Epithelial cell of prostate (primary cell): ENCODE data around the gene RCCD1.
"Not testable (repeated sequence)": the region's sequence is repeated elsewhere in the genome, so short reads cannot be mapped to it uniquely, and the experiment has no call there.

Experiments
- DNase-seq: peaks from one replicate; pipeline ENCODE4 v3.0.0-alpha.2; 2011; ENCODE audit warnings: low read depth, low spot score
- H3K27ac ChIP-seq: fragments of 450-650 bp; 2 replicates; pipeline ENCODE4 v1.5.1; 2017; ENCODE audit warnings: mild to moderate bottlenecking

Gene RCCD1

DNA sequence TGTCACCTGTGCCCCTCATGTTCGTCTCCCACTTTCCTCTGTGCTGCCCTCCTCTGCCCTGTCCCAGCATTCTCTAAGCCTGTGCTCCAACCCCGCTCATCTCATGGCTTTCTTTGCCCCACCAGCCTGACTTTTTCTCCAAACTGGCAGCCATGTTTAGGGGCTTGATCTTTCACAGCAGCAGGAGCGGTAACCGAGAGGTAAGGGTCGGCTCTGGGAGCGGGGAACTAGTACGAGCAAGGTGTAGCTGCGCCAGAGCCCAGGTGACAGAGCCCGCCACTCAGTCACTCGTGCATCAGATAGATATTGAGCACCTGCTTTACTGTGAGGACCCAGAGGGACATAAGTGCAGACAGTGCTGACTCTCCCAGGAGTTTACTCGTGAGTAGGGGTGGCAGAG lies 38.2 kb upstream of the RCCD1 start:
- H3K27ac ChIP-seq: no peak overlapping the region
- no peak for DNase-seq

DNA sequence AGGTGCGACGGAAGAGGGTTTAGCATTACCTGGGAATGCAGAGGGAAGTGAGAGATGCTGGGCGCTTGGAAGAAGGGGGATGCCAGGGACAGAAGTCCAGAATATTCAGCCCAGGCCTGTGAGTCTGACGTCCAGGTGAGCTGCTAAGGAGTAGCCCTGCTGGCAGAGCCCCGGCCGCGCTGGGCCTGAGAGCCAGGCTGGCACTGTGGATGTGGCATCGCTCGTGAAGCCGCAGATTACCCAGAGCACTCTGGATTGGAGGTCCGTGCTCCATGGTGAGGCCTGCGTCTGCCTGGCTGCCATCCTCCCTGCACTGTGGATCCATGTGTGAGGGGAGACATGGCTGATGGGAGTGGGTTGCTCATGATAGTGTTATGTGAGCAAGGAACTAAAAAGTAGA lies 37.1 kb upstream of the RCCD1 start:
- no peak for DNase-seq
- H3K27ac ChIP-seq: no peak overlapping the region

DNA sequence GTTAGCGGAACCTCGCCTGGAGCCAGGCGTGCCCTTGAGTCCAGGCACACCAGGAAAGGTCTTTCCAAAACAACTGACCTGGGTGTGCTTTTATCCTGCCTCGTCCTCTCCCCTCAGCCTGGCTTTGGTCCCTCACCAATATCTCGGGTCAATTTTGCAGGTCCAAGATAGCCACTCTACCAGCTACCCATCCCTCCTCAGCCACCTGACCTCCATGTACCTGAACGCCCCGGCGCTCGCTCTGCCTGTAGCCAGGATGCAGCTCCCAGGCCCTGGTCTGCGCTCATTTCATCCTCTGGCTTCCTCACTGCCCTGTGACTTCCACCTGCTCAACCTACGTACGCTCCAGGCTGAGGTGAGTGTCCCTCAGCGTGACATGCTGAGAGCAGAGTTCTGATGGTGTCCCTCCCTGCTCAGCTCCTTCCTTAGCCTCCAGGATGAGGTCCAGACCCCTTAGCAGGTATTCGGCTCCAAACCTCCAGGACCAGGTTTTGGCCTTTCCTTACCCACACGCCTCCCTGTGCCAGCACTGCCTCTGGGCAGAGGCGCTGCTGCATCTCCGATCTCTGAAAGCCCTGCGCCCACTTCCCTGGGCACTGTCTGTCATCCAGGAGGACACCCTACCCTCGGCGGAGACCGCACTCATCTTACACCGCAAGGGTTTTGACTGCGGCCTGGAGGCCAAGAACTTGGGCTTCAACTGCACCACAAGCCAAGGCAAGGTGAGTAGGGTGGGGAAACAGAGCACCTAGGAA lies 36.5 kb upstream of the RCCD1 start:
- DNase-seq: no peak
- H3K27ac ChIP-seq: no peak overlapping the region

DNA sequence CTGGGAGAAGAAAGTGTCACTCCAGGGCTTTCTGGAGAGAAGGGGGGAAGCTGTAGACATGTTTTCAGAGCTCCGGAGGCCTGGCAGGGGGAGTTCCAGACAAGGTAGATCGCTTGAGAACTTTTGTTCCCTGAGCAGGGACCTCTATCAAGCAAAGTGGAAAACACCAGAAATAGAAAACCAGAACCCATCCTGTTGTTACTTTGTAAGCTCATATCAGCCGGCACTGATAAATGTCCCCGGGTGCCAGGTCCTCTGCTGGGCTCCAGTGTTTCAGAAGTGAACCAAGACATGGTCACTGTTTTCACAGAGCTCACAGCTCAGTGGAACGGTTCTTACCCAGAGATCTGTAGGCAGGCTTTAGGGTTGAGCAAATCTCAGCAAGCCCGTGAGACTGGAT lies 35.8 kb upstream of the RCCD1 start:
- H3K27ac ChIP-seq: no peak overlapping the region
- DNase-seq: no peak

DNA sequence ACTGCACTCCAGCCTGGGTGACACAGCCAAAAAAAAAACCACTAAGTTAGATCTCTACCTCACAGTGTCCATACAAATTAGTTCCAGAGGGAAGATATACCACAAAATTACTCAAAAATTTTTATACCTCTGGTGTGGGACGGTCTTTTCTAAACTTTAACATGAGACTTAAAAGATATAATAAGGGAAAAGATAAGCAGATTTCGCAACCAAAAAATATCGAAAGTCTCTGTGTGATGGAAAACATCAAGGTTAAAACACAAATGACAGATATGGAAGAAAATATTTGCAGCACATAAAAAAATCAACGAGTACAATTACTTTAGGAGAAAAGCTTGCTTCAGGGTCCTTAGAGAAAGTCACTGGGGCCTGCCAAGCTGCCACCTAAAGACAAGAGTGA lies 32.8 kb upstream of the RCCD1 start:
- DNase-seq: no peak
- no peak overlapping the region for H3K27ac ChIP-seq

DNA sequence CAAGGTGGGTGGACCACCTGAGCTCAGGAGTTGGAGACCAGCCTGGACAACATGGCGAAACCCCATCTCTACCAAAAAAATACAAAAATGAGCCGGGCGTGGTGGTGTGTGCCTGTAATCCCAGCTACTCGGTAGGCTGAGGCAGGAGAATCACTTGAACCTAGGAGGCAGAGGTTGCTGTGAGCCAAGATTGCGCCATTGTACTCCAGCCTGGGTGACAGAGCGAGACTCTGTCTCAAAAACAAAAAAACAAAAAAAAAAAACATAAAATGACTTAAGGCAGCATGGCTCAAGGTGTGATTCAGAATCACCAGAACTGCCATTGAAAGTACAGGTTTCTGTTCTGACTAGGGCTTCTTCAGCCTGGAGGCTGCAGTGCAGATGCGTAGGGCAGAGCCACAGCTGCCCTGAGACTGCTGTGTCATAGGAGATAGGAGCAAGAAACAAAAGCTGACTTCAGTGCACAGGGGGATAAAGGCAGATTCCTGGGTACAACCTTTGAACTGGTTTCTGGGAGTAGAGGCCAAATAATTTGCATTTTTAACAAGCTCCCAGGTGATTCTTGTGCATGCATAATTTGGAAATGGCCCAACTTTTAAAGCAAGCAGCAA lies 31.9 kb upstream of the RCCD1 start:
- not testable (repeated sequence) for DNase-seq, H3K27ac ChIP-seq

DNA sequence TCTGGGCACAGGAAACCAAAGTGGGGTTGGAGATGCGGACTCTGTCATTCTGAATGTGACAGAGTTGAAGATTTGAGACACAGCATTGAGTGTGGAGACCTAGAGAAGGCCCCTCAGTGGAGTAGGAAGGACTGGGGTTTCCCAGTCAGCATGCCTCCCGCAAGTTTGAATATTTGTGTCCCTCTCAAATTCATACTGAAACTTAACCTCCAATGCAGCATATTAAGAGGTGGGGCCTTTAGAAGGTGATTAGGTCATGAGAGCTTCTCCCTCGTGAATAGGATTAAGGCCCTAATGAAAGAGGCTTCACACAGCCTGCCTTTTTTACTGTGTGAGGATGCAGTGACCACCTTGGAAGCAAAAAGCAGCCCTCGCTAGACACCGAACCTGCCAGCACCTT lies 30.3 kb upstream of the RCCD1 start:
- DNase-seq: no peak
- no peak overlapping the region for H3K27ac ChIP-seq

DNA sequence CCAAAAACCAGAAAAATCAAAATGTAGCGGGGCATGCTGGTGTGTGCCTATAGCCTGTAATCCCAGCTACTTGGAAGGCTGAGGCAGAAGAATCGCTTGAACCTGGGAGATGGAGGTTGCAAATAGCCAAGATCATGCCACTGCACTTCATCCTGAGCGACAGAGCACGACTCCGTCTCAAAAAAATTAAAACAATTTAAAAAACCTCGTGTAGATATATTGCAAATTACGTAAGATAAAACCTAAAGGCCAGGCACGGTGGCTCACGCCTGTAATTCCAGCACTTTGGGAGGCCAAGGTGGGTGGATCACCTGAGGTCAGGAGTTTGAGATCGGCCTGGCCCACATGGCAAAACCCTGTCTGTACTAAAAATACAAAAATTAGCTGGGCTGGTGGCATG lies 27.9 kb upstream of the RCCD1 start:
- H3K27ac ChIP-seq, DNase-seq: not testable (repeated sequence)

DNA sequence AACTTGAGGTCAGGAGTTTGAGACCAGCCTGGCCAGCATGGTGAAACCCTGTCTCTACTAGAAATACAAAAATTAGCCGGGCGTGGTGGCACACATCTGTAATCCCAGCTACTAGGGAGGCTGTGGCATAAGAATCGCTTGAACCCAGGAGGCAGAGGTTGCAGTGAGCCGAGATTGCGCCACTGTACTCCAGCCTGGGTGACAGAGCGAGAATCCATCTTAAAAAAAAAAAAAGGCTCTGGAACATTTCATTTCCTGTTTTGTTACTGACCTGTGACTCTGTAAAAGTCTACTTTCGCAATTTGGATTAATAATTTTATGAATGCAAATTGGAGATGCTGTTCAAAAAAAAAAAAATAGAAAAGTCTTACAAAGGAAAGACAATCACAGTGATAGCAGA lies 26.6 kb upstream of the RCCD1 start:
- H3K27ac ChIP-seq, DNase-seq: not testable (repeated sequence)

DNA sequence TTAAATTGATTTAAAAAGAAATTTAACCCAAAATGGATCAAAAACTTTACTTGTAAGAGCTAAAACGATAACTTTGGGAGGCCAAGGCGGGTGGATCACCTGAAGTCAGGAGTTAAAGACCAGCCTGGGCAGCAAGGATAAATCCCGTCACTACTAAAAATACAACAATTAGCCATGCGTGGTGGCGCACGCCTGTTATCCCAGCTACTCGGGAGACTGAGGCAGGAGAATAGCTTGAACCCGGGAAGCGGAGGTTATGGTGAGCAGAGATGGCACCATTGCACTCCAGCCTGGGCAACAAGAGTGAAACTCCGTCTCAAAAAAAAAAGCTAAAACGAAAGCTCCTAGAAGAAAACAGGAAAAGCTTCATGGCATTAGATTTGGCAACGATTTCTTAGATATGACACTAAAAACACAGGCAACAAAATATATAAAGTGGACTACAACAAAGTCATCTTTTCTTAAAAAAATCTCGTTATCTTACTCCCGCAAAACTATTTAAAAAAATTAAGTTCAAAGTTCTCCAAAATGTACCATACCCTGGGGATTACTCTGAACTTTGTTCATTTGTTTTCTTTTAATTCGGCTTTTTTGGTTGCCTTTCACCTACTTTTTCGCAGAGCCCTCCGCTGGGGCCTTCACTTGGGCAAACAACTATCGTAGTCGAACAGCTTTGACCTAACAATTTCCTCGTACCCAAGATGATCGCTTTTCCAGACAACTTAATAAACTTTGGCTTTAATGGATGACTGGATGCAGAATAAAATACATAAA lies 25.3 kb upstream of the RCCD1 start:
- no peak for DNase-seq

DNA sequence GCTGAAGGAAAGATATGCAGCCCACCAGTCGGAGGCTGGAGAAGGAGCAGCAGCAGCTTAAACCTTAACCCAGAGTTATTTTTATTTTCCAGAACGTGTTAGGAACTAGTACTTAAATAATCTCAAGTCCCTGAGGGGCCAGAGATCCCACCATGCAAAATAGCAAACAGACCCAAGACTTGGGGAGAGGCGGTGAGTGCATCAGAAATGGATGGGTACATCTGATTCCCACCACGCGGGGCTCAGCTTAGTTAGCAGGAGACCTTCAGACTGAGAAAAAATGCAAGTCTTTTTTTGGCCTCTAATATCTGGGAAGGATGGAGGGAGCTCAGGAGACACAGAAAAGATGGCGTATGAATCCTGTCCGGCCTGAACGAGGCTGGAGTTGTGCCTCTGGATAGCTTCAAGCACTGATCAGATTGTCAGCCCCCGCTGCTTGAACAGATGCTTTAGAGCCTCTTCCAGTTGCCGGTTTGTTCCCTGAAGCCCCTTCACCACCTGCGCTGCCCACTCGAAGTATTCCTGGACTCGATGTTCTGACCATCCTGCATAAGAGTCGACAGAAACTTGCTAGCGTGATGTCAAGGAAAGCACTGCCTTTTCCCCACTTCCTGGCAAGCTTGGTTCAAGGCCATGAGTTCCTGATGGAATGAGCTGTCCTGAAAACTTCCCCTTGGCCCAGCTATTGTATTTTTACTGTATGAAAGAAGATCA lies 23.7 kb upstream of the RCCD1 start:
- DNase-seq: no peak
- H3K27ac ChIP-seq: peak overlapping the region; percentile 77

More for the DNA sequence above, 25.3 kb upstream of the RCCD1 start:
- H3K27ac ChIP-seq: peak overlapping the region; percentile 77

DNA sequence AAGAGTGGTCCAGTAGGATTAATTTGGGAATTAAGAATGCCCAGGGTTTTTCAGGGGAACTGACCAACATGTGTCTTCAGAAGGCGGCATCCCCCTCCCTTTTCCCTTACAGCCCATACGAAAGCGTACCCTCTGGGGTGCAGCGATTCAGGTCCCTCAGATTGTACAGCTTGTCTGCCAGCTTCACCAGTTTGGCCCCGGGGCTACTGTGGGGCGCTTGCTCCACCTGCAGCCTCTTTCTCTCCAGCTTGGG lies 23.2 kb upstream of the RCCD1 start:
- DNase-seq: no peak
- peak overlapping the region; percentile 77 for H3K27ac ChIP-seq

DNA sequence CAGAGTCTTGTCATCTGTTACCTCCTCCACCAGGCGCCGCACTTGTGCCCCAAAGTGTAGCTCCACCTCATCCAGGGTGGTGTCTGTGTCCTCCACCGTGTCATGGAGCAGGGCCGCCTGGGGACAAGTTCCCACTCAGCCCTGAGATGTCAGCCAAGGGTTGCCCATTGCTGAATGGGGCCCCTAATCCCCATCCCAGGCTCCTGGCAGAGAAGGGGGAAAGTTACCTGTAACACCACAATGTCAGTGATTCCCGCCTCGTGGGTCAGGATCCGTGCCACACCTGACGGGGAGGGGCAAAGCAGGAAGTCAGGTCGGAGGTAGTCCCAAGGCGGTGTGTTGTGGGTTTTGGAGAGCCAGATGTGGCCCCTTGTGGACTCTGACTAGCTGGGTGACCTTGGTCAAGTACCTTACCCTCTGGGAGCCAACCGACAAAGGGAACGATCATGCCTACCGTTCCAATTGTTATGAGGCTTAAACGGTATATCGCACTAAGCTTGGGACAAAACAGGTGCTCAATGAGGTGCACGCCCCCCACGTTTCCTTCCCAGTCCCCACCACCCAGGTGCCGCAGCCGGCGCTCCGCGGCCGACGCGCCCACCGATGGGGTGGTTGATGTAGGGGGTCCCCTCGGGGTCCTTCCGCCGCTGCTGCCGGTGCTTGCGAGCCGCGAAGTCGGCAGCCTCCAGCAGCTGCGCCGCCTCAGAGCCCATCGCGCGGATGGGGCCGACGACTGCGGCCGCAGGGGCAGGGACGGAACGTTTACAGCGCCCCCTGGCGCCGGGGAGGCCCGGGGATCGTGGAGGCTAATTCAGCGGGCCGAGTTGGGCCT lies 22.6 kb upstream of the RCCD1 start, which contains the start of gene HDDC3:
HDDC3 (minus strand) TSS at position 722 of the 832 bp plus-strand sequence; CDS start at position 713, 9 bp downstream.
- no peak for DNase-seq
- H3K27ac ChIP-seq: peak within 1 kb of the TSS; percentile 77

DNA sequence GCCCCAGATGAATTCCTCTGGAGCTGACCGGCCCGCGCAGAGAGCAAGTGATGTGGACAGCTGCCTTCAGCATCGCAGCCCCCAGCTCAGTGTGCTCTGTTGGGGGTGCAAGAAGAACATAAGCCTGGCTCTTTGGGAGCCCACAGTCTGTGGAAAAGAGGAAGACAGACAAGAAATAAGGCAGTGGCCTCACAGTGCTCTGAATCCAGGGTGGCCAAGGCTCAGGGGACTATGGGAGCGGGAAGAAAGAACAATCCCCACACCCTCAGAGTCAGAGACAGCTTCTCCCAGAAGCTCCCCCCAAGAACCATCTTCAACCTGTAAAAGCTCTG lies 22.1 kb upstream of the RCCD1 start:
- DNase-seq: no peak
- H3K27ac ChIP-seq: peak overlapping the region; percentile 77

DNA sequence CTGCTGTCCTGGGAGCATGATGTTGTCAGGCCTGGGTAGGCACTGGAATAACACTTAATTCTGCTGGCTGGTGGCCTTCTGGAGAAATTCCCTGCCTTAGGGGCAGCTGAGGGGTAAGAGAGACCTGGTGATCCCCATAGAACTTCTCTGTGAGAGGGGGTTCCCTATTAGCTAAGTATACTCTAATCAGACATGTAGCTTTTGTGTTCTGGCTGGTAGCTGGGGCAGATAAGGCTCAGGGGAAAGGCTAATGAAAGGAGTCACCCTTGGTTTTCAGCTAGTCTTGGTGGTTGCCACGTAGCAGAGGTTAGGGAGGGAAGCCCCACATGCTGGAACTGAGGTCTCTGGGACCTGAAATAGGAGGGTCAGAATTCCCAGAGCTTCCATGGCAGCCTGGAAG lies 21.4 kb upstream of the RCCD1 start:
- DNase-seq: no peak
- H3K27ac ChIP-seq: no peak overlapping the region

DNA sequence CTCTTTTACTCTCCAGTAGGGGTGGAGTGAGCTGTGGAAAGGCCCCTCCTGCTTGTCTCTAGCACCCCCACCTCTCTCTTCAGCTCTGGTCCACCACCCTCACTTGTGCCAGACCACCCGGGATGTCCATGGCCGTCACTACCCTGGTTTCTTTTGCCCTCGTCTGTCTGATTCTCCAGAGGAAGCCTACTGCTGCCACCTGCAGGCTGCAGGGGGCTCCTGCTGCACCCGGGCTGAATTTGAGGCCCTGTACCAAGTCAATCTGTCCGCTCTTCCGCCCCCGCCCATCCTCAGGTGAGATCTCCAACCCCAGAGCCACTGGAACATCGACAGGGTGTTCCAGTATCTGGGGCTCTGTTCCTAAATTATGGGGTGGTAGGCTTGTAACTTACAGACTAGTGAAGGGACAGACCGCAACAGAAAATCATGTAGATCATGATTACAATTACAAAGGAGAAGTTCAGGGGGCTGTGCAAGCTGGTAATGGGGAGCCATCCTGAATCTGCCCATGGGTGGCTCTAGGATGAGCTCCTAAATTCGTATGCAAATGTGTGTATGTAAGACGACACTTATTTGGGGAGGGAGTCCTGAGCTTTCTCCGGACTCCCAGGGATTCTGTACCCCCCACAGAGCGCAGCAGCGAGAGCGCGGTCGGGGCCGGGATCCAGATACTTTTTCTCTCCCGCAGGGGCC lies 20.3 kb upstream of the RCCD1 start:
- no peak for DNase-seq
- peak overlapping the region; percentile 44 for H3K27ac ChIP-seq

DNA sequence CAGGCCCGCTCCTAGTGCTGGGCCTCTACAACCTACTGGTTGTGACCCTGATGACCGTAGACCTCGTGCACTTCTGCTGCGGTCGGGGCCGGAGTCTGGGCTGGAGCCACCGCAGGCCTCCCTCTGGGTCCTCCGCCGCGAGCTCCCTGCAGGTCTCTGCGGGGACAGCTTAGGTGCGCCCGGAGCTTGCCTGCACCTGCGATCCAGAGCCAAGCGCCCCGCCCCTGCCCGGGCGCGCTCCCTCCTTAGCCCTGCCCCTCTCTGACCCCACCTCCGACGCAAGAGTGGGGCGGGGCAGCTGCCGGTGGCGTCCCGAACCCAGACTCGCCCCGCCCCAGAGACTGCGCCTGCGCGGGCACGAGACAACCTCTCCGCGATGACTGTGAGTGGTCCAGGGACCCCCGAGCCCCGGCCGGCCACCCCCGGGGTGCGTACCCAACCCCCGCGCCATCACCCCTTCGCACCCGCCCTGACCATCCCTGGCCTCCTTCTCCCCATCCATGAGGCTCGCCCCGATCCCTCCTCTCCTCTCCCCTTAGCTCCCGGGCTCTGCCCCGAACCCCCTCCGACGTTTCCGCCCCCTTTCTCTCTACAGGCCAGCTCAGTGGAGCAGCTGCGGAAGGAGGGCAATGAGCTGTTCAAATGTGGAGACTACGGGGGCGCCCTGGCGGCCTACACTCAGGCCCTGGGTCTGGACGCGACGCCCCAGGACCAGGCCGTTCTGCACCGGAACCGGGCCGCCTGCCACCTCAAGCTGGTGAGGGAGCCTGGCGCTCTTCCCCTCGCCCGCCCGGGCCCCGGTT lies 19.5 kb upstream of the RCCD1 start, which contains the start of gene UNC45A:
UNC45A (plus strand) TSS at position 337 of the 803 bp plus-strand sequence; CDS start at position 377, 40 bp downstream.
- no peak for DNase-seq
- H3K27ac ChIP-seq: peak within 1 kb of the TSS; percentile 44

DNA sequence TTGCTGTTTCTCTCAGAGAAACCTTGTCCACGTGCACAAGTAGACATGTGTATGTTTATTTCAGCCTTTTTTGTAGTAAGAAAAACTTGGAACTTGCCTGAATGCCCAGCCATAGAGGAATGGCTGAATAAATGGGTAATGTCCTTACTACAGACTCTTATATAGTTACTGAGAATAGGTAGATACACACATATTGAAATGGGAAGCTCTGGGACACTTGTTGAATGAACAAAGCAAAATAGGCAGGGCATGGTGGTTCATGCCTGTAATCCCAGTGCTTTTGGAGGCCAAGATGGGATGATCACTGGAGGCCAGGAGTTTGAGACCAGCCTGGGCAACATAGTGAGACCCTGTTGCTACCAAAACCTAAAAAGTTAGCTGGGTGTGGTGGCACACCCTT lies 17.9 kb upstream of the RCCD1 start:
- no peak for DNase-seq
- no peak overlapping the region for H3K27ac ChIP-seq

DNA sequence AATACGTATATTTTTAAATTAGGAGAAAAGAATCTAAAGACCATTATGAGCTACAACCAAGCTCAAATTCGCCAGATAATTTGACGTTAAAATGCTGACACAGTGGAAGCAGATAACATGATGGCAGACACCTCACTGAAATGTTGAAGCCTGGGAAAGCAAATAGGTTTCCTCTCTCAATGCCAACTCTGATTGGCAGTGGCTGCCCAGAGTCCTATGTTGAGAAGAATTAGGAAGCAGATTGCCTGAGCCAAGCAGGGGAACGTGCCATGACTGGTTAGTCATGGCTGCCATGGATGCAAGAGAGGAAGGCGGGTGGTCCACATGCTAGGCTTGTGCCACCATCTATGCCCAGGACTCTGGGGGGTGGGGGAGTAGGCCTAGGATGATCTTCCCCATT lies 16.4 kb upstream of the RCCD1 start:
- DNase-seq: no peak
- no peak overlapping the region for H3K27ac ChIP-seq
